Activated B cell treated with CpG ODN at 0.5 μM for 24 hours (primary cell): ENCODE results near the gene SORCS1. TPM values are rescaled to one million over a fixed set of nuclear protein-coding genes. Genes with fewer than 3 reads are reported as not detected.

Source experiments
- ATAC-seq: fragments of 200-7000 bp; cut with Tn5 transposase; one replicate; pipeline ENCODE4 v1.10.0; 2021; ENCODE audit warnings: low read depth, mild to moderate bottlenecking, moderate library complexity
- CTCF ChIA-PET: fragments of 350-600 bp; sonication (Branson Sonifier 250); formaldehyde crosslinking; loops from one replicate; lab custom pipeline; 2021; ENCODE audit warnings: antibody characterized with exemption; lab: Charles Lee
- POLR2A ChIA-PET: fragments of 350-600 bp; sonication (Branson Sonifier 250); formaldehyde crosslinking; loops from one replicate; lab custom pipeline; 2021; ENCODE audit warnings: antibody characterized with exemption; lab: Charles Lee
- DNase-seq: peaks from one replicate; pipeline ENCODE4 v3.0.0; 2022
- H3K27ac Mint-ChIP-seq: one replicate; pipeline ENCODE4 v1.8.0; 2020; ENCODE audit warnings: mixed read lengths
- H3K27me3 Mint-ChIP-seq: one replicate; pipeline ENCODE4 v1.8.0; 2021; ENCODE audit warnings: mixed read lengths
- H3K36me3 Mint-ChIP-seq: one replicate; pipeline ENCODE4 v1.8.0; 2021; ENCODE audit warnings: low read depth, mixed read lengths
- H3K4me1 Mint-ChIP-seq: one replicate; pipeline ENCODE4 v1.8.0; 2021; ENCODE audit warnings: mixed read lengths
- H3K4me3 Mint-ChIP-seq: one replicate; pipeline ENCODE4 v1.8.0; 2020; ENCODE audit warnings: mild to moderate bottlenecking, mixed read lengths
- H3K9me3 Mint-ChIP-seq: one replicate; pipeline ENCODE4 v1.8.0; 2020; ENCODE audit warnings: mixed read lengths
- CTCF ChIP-seq: fragments of 200-600 bp; IDR thresholded peaks from one replicate; pipeline ENCODE4 v1.8.0; 2022; ENCODE audit warnings: antibody characterized with exemption, mild to moderate bottlenecking
- intact Hi-C: fragments of 100-400 bp; cut with micrococcal nuclease; formaldehyde crosslinking; loops from one replicate; pipeline ENCODE4 v1.15.1; 2024
- total RNA-seq: library from RNA; stranded (reverse); gene quantifications from 2 replicates; pipeline ENCODE4 v1.2.3, GENCODE V29; 2022

The SORCS1 gene
- total RNA-seq: not detected in 2 replicates

DNA sequence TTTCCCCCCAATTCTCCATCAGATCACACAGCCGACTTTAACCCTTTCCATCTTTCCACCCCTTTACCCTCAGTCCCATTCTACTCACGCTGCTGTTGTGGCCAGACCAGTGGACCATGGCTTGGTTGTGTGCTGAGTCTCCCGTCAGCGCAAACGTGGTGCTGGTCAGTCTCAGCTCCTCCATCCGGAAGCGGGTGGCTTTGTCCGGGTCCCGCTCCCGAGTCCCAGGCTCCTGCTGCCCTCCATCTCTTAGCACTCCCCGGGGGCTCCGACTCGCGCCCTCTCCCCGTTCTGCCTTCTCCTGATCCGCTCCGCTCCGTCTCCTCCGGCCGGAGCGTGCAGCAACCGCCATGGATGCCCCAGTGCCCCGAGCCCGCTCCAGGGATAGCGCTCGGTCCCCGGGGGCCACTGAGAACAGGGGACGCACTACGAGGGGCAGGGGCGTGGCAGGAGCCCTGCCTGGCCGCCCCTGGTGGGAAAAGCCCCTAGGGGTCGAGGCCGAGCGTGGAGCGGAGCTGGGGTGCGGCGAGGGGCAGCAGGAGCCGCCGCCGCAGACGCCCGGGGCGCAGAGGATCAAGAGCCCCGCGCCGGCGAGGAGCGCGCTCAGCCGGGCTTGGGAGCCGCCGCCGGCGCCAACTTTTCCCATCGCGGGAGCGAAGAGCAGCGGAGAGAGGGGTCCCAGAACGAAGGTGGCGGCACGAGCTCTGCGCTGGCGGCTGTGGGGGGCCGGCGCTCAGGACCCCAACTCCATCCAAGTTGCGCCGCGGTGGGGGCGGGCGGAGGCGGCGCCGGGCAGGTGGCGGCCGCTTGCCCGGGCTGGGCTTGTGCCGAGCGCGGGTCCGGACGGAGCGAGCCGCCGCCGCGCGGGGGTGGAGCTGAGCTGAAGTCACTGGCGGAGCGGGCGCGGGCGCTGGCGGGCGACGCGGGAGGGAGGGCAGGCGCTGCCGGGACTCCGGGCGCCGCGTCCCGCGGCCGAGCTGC lies at the start of gene SORCS1:
Gene SORCS1 (minus strand): TSS at position 826 of the 981 bp plus-strand sequence.
- Mint-ChIP-seq H3K4me1 (no peaks in the 10 kb centered on the region), H3K36me3 (no peaks in the 10 kb centered on the region)
- no peak for TF ChIP-seq CTCF

DNA sequence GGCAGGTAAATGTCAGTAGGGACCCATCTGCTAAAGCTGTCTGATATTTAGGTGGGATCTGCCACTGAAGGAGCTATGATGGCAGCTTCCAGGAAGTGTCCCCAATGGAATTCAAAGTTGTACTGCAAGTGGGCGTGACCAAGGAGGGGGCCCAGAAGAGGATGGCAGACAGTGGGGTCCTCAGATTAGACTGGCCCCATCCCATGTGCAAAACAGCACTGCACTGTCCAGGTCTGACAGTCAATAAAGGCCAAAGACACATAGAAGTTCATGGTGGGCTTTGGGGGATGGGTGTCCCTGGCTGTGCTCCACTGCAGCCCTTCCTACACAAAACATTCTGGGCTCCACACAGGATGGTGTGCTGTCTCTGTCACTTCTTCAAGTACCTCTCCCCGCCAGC lies 49.8 kb upstream of the SORCS1 start:
- no peaks in the 10 kb centered on the region for H3K4me1 Mint-ChIP-seq
- ChIA-PET POLR2A (no interaction called here), CTCF (no interaction called here)
- DNase-seq (no peak), ATAC-seq (no peak)
- no peak overlapping the region for H3K27ac Mint-ChIP-seq
- H3K36me3 Mint-ChIP-seq: no peaks in the 10 kb centered on the region
- H3K4me3 Mint-ChIP-seq: no peak overlapping the region
- no peaks in the 10 kb centered on the region for H3K9me3 Mint-ChIP-seq
- no peak for TF ChIP-seq CTCF
- H3K27me3 Mint-ChIP-seq: no peaks in the 10 kb centered on the region
- intact Hi-C loops: no loop called here

More for the DNA sequence above, at the start of gene SORCS1:
- peaks cover 21% of the 10 kb centered on the region for H3K27me3 Mint-ChIP-seq
- ChIA-PET CTCF (no interaction called here), POLR2A (no interaction called here)
- ATAC-seq (no peak), DNase-seq (no peak)
- H3K4me3 Mint-ChIP-seq: no peak within 1 kb of the TSS
- no peaks in the 10 kb centered on the region for H3K9me3 Mint-ChIP-seq
- H3K27ac Mint-ChIP-seq: no peak within 1 kb of the TSS
- intact Hi-C loops: no loop called here

- DNase-seq (no peak), ATAC-seq (no peak)
- H3K4me3 Mint-ChIP-seq: no peak overlapping the region
- intact Hi-C loops: no loop called here
- no peak overlapping the region for H3K27ac Mint-ChIP-seq
- no peaks in the 10 kb centered on the region for H3K4me1 Mint-ChIP-seq
- ChIA-PET CTCF (no interaction called here), POLR2A (no interaction called here)
- no peak for TF ChIP-seq CTCF
- H3K9me3 Mint-ChIP-seq: no peaks in the 10 kb centered on the region
- H3K27me3 Mint-ChIP-seq: no peaks in the 10 kb centered on the region
- no peaks in the 10 kb centered on the region for H3K36me3 Mint-ChIP-seq
These were observed 49.4 kb upstream of the SORCS1 start for GRCh38 chr10:107213861-107214260.

GRCh38 chr10:107206833-107207232 lies 42.3 kb upstream of the SORCS1 start:
- no peaks in the 10 kb centered on the region for H3K27me3 Mint-ChIP-seq
- ATAC-seq: no peak
- H3K4me1 Mint-ChIP-seq: no peaks in the 10 kb centered on the region
- no peak for DNase-seq
- no peak overlapping the region for H3K4me3 Mint-ChIP-seq
- H3K36me3 Mint-ChIP-seq: no peaks in the 10 kb centered on the region
- CTCF ChIA-PET: no interaction called here
- POLR2A ChIA-PET: no interaction called here
- intact Hi-C loops: no loop called here
- no peak overlapping the region for H3K27ac Mint-ChIP-seq
- TF ChIP-seq CTCF: no peak
- H3K9me3 Mint-ChIP-seq: no peaks in the 10 kb centered on the region

- Mint-ChIP-seq H3K27me3 (peaks cover 13% of the 10 kb centered on the region), H3K4me1 (no peaks in the 10 kb centered on the region), H3K36me3 (no peaks in the 10 kb centered on the region), H3K4me3 (no peak overlapping the region), H3K9me3 (no peaks in the 10 kb centered on the region), H3K27ac (no peak overlapping the region)
- intact Hi-C loops: no loop called here
- no peak for DNase-seq
- POLR2A ChIA-PET: no interaction called here
- ATAC-seq: no peak
- CTCF ChIA-PET: no interaction called here
- no peak for TF ChIP-seq CTCF
These were observed 5.0 kb upstream of the SORCS1 start for GRCh38 chr10:107169516-107169915.
